ENCODE measurements around the gene AHRR.

Gene AHRR

DNA sequence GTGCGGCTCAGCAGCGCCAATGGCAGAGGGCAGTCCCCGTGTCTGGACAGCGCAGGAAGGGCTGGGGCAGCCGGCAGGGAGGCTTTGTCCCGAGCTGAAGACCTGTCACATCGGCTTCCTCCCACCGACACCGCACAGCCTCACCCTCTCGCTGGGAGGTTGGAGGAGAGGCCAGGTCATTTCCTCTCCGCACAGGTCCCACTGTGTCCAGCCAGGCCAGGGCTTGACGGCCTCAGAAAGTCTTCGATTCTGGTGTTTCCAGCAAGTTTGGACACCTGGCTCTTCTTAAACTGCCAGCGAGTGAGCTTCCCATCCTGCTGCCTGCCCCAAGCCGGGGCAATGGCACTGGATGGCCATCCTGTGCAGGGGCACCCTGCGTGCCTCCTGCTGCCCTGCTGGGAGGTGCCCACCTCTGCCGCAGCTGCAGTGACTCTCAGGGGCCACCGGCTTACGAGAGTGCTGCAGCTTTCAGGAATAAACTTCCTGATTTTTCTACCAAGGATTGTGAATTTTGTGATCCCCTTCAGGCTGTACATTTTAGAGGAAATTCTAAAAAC is 33.9 kb downstream of the AHRR start:
- TF ChIP-seq, protein P1, sequence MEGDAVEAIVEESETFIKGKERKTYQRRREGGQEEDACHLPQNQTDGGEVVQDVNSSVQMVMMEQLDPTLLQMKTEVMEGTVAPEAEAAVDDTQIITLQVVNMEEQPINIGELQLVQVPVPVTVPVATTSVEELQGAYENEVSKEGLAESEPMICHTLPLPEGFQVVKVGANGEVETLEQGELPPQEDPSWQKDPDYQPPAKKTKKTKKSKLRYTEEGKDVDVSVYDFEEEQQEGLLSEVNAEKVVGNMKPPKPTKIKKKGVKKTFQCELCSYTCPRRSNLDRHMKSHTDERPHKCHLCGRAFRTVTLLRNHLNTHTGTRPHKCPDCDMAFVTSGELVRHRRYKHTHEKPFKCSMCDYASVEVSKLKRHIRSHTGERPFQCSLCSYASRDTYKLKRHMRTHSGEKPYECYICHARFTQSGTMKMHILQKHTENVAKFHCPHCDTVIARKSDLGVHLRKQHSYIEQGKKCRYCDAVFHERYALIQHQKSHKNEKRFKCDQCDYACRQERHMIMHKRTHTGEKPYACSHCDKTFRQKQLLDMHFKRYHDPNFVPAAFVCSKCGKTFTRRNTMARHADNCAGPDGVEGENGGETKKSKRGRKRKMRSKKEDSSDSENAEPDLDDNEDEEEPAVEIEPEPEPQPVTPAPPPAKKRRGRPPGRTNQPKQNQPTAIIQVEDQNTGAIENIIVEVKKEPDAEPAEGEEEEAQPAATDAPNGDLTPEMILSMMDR (IDR thresholded peaks at IDR 0.05; ENCODE audit: borderline replicate concordance, insufficient read depth, low read depth, low read length): no peak

DNA sequence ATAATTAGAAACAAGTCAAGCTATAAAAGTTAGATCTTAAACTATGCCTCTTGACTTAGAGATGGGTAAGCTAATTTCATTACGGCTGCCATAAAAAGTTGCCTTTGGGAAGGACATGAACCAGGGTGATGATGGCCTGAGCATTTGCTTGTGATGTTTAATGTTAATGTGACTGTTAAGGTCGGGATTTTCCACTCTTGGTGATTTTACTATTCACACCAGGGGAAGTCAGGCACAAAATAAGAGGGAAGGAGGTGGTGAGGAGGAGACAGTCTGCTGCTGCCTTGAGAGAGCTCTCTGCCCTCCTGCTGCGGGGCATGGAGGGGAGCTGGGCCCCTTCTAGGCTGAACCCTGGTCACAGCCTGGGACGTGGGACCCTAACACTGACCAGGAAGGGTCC is 34.4 kb downstream of the AHRR start:
- H3K4me3 ChIP-seq (ENCODE audit: low read depth, low read length): no peak overlapping the region
- TF ChIP-seq, protein P1 (IDR thresholded peaks at IDR 0.05; ENCODE audit: borderline replicate concordance, insufficient read depth, low read depth, low read length): no peak

More for the DNA sequence above, 33.9 kb downstream of the AHRR start:
- H3K4me3 ChIP-seq (ENCODE audit: low read depth, low read length): no peak overlapping the region

GRCh38 chr5:359301-359897 is 37.9 kb downstream of the AHRR start:
- TF ChIP-seq, protein P1 (IDR thresholded peaks at IDR 0.05; ENCODE audit: borderline replicate concordance, insufficient read depth, low read depth, low read length): no peak
- H3K4me3 ChIP-seq (ENCODE audit: low read depth, low read length): no peak overlapping the region

GRCh38 chr5:360257-361027 is 38.9 kb downstream of the AHRR start:
- TF ChIP-seq, protein P1 (IDR thresholded peaks at IDR 0.05; ENCODE audit: borderline replicate concordance, insufficient read depth, low read depth, low read length): no peak

DNA sequence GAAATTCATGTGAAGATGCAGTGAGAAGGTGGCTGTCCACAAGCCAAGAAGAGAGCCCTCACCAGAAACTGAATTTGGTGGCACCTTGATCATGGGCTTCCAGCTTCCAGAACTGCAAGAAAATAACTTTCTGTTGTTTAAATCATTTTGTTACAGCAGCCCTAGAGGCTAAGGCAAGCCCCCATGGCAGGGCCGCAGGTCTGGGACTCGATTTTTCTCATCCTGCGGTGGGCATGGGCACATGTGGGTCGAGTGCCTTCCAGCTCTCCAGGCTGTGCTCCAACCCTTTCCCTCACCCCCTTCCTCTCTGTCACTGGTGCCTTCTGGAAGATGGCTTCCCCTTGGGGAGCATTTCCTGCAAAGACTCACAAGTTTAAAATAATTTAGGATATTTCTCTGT is 40.7 kb downstream of the AHRR start:
- TF ChIP-seq, protein P1 (IDR thresholded peaks at IDR 0.05; ENCODE audit: borderline replicate concordance, insufficient read depth, low read depth, low read length): no peak
- no peak overlapping the region for H3K4me3 ChIP-seq (ENCODE audit: low read depth, low read length)

More at GRCh38 chr5:360257-361027, 38.9 kb downstream of the AHRR start:
- no peak overlapping the region for H3K4me3 ChIP-seq (ENCODE audit: low read depth, low read length)

DNA sequence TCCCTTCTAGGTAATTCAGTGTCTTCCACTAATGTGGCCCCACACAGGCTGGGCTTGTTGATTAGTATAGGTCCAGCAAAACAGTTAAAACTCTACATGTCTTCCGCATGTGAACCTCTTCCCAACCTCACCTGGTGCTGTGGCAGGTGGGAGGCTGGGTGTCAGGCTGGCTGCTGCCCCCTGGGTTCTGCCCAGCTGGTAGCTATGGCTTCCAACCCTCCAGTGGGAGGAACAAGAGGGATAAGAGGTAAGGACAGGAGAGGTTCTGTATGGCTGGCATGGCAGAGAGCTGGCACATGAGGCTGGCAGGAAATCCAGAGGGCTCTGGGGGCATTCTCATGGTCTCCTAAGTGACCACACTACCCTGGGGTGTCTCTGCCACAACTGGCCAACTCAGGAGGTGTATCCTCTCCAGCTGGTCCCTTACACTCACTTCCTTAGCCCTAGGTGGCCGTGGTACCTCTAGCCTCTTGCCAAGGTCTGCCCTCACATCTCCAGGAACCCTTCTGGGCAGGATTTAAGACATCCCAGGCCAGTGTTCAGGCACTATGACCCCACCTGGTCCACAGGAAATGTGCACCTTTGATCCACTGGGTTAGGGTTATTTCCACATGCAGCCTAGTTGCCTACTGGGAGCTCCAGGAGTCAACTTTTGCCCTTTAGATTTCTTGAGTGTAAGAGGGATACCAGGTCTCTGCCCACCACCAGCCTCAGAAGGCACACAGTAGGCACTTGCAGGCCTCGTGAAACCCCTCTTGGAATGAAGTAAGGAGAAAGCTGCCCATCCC is 41.7 kb downstream of the AHRR start:
- no peak overlapping the region for H3K4me3 ChIP-seq (ENCODE audit: low read depth, low read length)
- TF ChIP-seq, protein P1 (IDR thresholded peaks at IDR 0.05; ENCODE audit: borderline replicate concordance, insufficient read depth, low read depth, low read length): no peak
